ENCODE data around the gene RNF180. TPM values are rescaled to one million over a fixed set of nuclear protein-coding genes. Genes with fewer than 3 reads are reported as not detected.

The RNF180 gene
- total RNA-seq, 1 donor from 2014 or later, result 16.4 TPM

DNA sequence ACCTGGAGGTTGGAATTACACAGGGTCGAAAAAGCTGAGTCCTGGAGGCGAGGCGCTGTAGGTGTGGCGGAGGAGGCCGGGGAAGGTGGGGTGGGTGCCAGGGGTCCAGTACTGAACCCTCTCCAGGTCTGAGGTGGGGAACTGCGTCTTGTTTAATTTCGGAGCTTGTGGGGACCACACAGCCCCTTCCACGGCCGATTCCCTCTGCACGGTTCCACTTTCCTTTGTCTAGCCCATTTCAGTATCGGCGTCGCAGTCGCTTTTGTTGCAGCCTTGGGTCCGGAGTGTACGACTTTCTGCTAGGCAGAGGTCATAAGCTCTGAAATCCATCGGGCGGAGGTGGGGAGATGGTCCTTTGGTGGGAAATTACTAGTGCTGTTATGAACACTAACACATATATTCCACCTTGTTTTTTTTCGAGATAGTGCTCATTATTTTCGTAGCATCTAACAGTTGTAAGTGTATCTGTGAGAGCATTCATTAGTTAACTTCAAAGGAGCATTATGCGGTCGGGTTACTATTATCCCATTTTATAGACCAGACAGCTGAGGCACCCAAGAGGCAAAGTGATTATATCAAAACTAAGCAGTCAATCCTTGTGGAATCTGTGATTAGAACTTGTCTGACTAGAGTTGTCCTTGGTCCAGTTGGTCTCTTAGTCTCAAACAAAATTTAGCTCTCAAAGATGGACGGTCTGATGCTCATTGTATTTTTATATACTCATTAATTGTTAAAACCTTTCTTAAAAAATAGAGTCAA lies 737 bp downstream of the RNF180 start:
- no peak for DNase-seq (ENCODE audit: low spot score)
- ATAC-seq, result peak; percentile 59
- intact Hi-C loops (cut with DNase I), result no loop called here

GRCh38 chr5:64176301-64176700 lies 10.7 kb downstream of the RNF180 start:
- intact Hi-C loops (cut with DNase I), result no loop called here
- ATAC-seq (no peak), DNase-seq (ENCODE audit: low spot score) (no peak)

- intact Hi-C loops (cut with DNase I), result no loop called here
- no peak for DNase-seq (ENCODE audit: low spot score)
- no peak for ATAC-seq
Observed at GRCh38 chr5:64180661-64181343, 15.2 kb downstream of the RNF180 start.

DNA sequence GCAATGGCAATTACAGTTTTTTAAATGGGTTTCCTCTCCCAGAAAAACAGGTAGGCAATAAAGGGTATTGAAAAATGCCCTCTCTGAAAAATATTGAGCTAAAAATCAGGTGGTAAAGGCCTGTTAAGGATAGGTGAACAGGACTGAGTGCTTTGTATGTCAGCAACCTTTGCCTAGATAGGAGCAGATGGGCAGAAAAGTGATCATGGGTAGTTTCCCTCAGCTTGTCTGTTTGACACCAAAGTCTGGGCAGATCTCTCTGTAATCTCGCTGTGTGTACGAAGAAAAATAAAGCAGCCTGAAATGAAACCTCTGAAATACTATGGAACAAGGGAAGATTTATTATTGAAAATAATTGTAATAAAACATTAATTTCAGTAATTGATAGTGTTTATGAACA lies 15.8 kb downstream of the RNF180 start:
- no peak for ATAC-seq
- intact Hi-C loops (cut with DNase I), result no loop called here
- no peak for DNase-seq (ENCODE audit: low spot score)

- DNase-seq (ENCODE audit: low spot score) (no peak), ATAC-seq (no peak)
- intact Hi-C loops (cut with DNase I), result no loop called here
Observed at GRCh38 chr5:64183956-64184355, 18.3 kb downstream of the RNF180 start.

- intact Hi-C loops (cut with DNase I), result no loop called here
- ATAC-seq, result no peak
Observed at GRCh38 chr5:64184832-64185231, 19.2 kb downstream of the RNF180 start.

DNA sequence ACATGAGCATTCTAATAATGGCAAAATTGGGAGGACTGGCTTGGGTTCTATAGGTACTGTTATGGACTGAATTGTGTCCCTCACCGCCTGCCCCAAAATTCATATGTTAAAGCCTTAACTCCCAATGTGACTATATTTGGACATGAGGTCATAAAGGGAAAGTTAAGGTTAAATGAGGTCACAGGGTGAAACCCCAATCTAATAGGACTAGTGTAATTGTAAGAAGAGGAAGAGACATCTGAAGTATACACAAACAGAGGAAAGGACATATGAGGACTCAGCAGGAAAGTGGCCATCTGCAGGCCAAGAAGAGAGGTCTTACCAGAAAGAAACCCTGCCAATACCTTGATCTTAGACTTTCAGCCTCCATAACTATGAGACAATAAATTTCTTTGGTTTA lies 23.1 kb downstream of the RNF180 start:
- DNase-seq (ENCODE audit: low spot score), result no peak
- no peak for ATAC-seq
- intact Hi-C loops (cut with DNase I), result no loop called here

More at GRCh38 chr5:64184832-64185231, 19.2 kb downstream of the RNF180 start:
- no peak for DNase-seq (ENCODE audit: low spot score)

GRCh38 chr5:64190562-64191306 lies 25.1 kb downstream of the RNF180 start:
- ATAC-seq (no peak), DNase-seq (ENCODE audit: low spot score) (no peak)
- intact Hi-C loops (cut with DNase I), result no loop called here

DNA sequence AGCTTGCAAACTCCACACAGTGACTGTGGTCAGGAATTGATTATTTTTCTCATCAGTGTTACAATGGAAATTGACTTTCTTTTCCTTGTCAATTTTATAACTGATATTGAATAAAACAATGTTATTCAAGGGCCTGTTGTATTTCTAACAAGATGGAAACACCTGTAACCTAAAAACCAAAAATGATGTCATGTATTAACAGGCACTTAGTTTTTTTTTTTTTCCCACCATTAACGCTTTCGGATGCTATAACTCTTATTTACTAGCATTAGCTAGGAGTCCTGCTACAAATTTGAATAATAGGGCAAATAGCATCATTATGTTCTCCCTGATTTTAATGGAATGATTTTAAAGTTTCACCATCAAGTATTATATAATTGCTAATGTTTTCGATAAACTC lies 30.3 kb downstream of the RNF180 start:
- DNase-seq (ENCODE audit: low spot score) (no peak), ATAC-seq (no peak)
- intact Hi-C loops (cut with DNase I), result no loop called here

DNA sequence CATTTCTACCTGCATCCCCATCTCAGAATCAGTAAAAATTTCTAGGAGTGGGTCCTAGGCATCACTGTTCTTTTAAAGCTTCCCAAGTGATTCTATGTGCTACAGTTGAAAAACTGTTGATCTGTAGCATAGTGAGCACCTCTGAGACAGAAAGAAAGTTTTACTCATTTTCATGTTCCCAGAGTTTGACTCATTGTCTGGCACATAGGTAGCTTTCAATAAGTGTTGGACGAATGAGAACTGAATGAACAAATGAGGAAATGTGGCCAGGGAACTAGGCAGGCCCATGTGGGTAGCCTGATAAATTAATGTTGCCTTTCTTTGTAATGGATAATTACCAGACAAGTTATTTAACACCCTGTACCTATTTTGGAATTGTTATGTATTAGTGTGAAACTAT lies 33.8 kb downstream of the RNF180 start:
- DNase-seq (ENCODE audit: low spot score), result no peak
- intact Hi-C loops (cut with DNase I), result no loop called here
- no peak for ATAC-seq

DNA sequence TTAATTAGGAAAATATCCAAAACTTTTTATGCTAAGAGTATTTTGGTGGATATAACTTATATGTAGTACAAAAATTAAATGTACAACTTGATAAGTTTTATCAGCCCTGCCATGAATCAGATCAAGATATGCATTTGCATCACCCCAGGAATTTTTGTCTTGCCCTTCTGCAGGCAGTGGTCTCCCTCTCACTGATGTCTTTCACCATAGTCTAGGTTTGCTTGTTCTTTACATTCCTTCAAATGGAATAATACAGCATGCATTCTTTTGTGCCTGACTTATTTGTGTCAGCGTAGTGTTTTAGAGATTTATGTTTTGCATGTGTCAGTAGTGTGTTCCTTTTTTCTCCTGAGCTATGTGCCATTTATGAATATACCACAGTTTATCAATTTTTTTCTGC lies 36.4 kb downstream of the RNF180 start:
- no peak for ATAC-seq
- DNase-seq (ENCODE audit: low spot score), result no peak
- intact Hi-C loops (cut with DNase I), result no loop called here

DNA sequence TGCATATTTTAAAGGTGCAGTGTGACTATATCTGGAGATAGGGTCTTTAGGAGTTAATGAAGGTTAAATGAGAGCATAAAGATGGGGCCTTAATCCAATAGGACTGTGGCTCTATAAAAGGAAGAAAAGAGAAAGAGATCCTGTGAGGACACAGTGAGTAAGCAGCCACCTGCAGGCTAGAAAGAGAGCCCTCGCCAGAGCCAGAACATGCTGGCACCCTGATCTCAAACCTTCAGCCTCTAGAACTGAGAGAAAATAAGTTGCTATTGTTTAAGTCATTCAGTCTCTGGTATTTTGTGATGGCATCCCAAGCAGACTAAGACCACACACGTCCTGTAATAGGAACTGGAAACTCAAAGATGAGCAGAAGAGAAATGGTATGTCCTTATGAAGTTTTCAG lies 41.0 kb downstream of the RNF180 start:
- DNase-seq (ENCODE audit: low spot score) (no peak), ATAC-seq (no peak)
- intact Hi-C loops (cut with DNase I), result no loop called here

DNA sequence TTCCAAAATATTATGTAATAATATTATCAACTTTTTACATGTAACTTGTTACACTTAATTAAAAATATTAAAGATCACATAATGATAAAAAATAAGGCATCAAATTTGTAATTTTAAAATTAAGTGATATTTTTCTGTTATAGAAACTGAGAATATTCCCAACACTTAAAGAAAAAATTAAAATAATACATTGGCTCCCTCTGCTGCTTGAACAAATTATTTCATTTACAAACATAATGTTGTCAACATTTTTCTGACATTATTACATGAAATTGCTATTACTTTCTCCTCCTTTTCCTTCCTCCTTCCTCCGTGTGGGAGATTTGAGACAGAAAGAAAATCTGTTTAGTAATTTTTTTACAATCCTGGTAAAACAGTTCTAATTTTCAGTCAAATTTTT lies 42.3 kb downstream of the RNF180 start:
- ATAC-seq (no peak), DNase-seq (ENCODE audit: low spot score) (no peak)
- intact Hi-C loops (cut with DNase I), result no loop called here

- no peak for ATAC-seq
- intact Hi-C loops (cut with DNase I), result no loop called here
- no peak for DNase-seq (ENCODE audit: low spot score)
Observed at GRCh38 chr5:64209353-64209752, 43.7 kb downstream of the RNF180 start.

DNA sequence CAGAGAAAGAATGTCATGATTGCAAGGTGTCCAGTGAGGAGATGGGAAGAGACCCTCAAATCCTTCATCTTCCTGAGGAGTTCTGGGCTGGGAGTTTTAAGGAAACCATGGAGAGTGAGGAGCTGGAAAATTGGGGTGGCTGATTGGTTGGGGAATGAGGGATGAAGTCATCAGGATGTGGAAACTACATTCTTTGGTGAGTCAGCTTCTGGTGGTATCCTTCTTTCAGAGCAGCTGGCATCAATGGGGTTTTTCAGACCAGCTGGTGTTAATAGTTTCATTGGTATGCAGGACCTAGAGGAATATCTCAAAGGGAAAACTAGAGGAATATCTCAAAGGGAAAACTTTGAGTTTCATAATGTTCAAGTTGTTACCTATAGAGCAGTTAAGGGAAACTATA lies 45.2 kb downstream of the RNF180 start:
- DNase-seq (ENCODE audit: low spot score), result no peak
- ATAC-seq, result no peak
- intact Hi-C loops (cut with DNase I), result no loop called here

GRCh38 chr5:64213011-64213410 lies 47.4 kb downstream of the RNF180 start:
- DNase-seq (ENCODE audit: low spot score), result no peak
- no peak for ATAC-seq
- intact Hi-C loops (cut with DNase I), result no loop called here

DNA sequence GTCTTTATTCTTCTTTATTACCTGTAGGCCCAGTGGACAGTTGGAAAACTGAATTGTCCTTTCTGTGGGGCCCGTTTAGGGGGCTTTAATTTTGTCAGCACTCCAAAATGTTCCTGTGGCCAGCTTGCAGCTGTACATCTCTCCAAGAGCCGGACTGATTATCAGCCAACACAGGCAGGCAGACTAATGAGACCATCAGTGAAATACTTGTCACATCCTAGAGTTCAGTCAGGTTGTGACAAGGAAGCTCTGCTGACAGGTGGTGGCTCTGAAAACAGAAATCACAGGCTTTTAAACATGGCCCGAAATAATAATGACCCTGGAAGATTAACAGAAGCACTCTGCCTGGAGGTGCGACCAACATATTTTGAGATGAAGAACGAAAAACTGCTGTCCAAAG lies 47.9 kb downstream of the RNF180 start:
- ATAC-seq (no peak), DNase-seq (ENCODE audit: low spot score) (no peak)
- intact Hi-C loops (cut with DNase I), result no loop called here

DNA sequence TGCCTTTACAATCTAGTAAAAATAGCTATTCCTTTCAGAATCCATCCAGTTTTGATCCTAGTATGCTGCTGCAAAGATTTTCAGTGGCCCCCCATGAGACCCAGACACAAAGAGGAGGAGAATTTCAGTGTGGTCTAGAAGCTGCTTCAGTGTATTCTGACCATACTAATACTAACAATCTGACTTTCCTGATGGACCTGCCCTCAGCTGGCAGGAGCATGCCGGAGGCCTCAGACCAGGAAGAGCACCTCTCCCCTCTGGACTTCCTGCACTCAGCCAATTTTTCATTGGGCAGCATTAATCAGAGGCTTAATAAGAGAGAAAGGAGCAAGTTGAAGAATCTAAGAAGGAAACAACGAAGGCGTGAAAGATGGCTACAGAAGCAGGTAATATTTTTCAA lies 48.5 kb downstream of the RNF180 start:
- intact Hi-C loops (cut with DNase I), result no loop called here
- DNase-seq (ENCODE audit: low spot score) (no peak), ATAC-seq (no peak)

GRCh38 chr5:64221911-64222310 lies 56.3 kb downstream of the RNF180 start:
- intact Hi-C loops (cut with DNase I), result no loop called here

More at GRCh38 chr5:64221911-64222310, 56.3 kb downstream of the RNF180 start:
- no peak for ATAC-seq
- DNase-seq (ENCODE audit: low spot score), result no peak
